ENCODE results near the gene KRTAP5-1.
A peak's percentile ranks its signal among the peaks of the same experiment; 100 is the strongest.

KRTAP5-1 gene

DNA sequence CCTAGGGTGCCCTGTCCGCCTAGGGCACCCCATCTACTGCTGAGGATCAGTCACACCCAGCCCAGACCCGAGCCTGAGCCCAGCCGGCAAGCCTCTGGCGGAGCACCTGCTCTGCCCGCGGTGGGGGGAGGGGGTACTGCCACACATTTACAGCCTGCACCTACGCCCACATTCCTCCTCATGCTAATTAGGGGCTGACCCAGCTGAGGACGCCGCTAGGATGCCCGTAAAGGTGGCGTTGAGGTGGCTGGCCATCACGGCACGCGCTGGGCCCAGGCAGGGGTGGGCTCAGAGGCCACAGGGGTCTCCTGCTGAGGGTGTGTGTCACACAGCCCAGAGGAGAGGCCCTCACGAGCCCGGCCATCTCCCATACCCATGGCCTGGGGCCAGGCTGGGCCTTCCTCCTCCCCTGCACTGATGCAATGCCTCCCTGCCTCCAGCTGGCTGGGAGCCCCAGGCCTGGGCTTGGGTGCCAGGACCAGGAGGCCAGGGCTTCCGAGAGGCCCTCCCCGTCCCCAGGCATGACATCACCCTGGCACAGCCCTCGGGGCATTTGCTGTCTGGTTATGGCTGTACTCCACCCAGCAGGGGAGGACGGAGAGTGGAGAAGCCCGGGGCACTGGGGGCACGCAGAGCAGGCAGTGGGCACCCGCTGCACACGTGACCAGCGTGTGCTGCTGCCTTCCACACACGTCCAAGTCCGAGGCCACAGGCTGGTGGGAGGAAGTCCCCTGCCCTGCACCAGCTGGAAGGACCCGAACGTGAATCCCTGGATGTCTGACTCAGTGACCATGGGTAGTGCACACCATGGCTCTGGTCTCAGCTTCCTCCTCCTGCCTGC lies 25.8 kb downstream of the KRTAP5-1 start:
- DNase-seq (ENCODE audit: low spot score): no peak

DNA sequence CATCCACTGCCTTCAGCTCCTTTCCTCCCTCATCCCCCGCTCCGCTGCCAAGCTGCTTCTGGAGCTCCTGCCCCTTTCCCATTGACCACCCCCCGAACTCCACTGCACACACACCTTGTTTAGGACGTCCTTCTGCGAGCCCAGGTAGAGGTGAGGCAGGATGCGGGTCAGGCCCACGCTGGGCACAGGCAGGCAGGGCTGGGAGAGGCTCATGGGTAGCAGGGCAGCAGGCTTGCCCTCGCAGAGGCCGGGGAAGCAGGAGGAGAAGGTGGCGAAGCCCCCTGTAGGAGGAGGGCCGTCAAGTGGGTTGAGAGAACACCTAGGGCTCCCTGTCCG lies 26.3 kb downstream of the KRTAP5-1 start:
- no peak for DNase-seq (ENCODE audit: low spot score)

- no peak for DNase-seq (ENCODE audit: low spot score)
Measured at GRCh38 chr11:1557904-1558774, 26.9 kb downstream of the KRTAP5-1 start.

GRCh38 chr11:1557051-1557884 lies 27.8 kb downstream of the KRTAP5-1 start:
- DNase-seq (ENCODE audit: low spot score): no peak

DNA sequence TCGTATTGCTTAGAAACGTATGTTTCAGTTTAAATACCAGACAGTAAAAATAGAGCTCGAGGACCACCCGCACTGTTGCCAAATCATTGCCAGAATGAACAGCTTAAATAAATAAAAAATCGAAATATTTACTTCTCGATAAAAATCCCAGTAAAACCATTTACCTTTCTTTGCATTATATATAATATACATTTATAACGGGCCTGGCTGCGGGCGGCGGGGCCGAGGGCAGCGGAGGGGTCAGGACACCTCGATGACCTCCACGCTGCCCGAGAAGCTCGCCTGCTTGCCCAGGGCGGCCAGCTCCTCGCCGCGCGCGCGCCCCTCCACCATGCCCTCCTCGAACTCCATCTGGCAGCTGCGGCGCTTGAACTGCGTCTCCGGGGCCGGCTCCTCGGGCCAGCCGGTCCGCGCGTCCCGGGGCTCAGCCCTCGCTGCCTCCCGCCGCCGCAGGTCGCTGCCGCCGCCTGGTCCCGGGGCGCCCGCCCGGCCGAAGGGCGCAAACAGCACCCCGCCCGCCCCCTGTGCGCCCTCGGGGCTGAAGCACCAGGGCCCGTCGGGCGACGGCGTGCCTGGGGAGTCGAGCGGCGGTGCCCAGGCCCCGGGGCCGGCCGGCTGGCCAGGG lies 28.7 kb downstream of the KRTAP5-1 start:
- DNase-seq (ENCODE audit: low spot score): no peak

GRCh38 chr11:1555713-1556153 lies 29.4 kb downstream of the KRTAP5-1 start:
- DNase-seq (ENCODE audit: low spot score): no peak

- no peak for DNase-seq (ENCODE audit: low spot score)
Measured at GRCh38 chr11:1554981-1555712, 29.9 kb downstream of the KRTAP5-1 start.

GRCh38 chr11:1553808-1554594 lies 31.1 kb downstream of the KRTAP5-1 start:
- no peak for DNase-seq (ENCODE audit: low spot score)

GRCh38 chr11:1549338-1550330 lies 35.4 kb downstream of the KRTAP5-1 start:
- no peak for DNase-seq (ENCODE audit: low spot score)

DNA sequence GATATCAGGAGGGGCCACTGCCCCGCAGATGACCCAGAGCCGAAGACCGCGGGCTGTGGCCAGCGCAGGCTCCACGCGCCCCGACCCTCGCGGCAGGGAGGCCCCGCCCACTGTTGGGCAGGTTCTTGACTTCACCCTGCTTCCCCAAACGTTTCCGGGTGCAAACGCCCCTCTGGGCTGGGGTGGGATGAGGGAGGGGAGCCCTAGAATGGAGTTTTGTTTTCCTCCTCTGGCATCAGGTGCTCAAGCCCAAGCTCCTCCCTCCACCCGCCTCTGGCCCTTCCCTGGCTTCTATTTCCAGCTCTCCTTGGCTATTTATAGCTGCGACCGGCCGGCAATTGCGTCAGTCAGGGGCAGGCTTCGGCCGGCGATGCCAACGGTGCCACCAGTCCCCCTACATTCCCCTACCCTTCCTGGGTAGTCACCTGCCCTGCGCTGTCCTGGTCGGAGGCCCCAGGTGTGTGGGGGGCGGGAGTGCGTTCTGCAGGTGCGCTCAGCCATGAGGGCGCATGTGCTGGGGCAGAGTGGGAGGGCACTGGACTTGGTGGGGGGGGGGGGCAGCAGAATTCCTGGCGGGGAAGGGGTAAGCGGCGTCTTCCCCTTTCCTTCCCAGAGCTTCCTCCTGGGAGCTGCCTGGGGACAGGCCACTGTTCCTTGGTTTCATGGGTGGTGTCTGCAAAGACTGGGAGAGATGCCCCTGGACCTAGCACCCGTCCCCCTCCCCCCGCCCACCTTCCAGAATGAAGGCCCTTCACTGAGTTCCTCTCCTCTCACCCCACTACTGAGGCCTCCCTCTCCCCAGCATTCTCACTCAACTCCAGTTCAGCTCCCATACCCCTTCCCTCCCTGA lies 36.6 kb downstream of the KRTAP5-1 start:
- DNase-seq (ENCODE audit: low spot score): no peak

DNA sequence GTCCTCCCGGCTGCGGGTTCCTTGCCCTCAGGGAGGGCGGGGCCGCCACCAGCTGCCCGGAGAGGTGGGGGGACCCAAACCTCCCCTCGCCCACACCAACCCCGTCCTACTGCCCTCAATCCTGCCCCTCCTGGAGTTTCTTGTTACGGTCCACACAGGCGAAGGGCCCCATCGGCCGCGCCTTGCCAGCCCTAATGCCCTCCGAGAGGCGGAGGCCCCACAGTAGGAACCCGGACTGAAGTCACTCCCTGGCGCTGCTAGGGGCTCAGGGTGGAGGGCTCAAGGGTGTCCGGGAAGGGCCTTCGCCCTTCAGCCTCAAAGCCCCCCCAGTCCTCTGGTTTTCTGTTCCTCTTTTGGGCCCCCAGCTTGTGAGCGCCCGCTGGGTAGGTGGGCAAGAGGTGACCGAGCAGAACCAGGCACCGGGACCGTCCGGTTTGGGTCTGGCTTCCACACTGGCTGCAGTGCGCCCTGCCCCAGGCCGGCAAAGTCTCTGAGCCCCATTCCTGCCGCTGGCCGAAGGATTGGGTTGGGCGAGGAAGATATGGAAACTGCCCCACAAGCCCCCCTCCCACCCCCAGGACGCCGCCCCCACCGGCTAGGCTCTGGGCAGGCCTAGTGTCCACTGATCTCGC lies 37.5 kb downstream of the KRTAP5-1 start:
- DNase-seq (ENCODE audit: low spot score): no peak

DNA sequence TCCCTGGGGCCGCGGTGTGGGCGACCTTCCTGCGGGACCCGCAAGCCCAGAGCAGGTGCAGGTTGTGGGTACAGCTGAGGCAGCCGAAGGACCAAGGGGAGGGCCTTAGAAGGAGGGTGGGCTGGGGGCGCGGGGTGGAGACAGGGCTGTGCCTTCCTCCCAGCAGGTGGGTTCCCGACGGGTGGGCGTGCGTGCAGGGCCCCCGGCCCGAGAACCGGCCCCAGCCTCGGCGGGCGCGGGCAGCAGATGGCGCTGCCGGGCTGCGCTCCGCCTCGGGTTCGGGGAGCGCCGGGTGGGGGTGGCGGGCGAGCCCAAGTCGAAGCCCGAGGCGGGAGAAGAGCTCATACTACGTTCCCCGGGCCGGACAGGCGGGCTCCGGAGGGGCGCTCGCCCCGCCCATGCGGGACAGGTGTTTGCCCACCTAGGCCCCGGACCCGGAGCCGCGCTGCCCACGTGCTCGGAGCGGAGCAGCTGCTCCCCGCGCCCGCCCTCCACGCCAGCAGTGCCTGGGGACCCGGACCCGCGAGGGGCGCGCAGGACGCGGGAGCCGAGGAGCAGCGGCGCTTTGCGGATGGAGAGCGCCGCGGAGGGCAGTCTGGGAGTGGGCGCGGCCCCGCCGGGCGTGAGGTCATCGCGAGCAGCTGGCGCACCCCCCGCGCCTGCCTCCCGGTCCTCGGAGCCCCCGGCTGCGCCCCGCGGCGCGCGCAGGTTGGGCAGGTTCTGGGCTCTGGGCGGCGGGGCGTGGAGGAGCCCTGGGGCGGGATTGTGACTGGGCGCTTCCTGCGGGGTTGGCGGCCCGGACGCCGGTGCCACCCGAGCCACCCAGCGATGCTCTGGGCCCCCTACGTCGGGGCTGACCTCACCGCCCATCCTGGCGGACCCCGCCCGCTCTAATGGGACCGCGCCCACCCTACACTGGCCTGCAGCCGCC lies 38.3 kb downstream of the KRTAP5-1 start:
- DNase-seq (ENCODE audit: low spot score): peak; percentile 26

DNA sequence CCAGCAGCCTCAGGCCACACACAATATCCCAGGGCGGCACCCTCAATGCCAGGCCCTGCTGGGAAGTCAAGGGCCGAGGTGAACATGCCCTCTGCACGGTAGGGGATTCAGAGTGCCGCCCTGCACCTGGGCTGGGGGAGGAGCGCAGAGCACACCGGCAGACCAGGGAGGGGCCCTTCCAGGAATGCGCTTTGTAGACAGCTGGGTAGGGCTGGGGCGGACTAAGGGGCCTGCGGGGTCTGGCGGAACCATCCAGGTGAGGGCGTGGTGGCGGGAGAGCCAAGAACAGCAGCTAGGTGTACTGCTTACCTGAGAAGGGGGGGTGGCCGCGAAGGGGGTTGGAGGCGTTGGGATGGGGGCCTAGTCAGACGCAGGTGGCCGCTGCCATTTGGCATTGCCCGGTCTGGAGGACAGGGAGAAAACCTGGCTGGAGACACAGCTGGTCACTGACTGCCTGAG lies 39.0 kb downstream of the KRTAP5-1 start:
- DNase-seq (ENCODE audit: low spot score): no peak

GRCh38 chr11:1545432-1545831 lies 39.7 kb downstream of the KRTAP5-1 start:
- DNase-seq (ENCODE audit: low spot score): no peak

DNA sequence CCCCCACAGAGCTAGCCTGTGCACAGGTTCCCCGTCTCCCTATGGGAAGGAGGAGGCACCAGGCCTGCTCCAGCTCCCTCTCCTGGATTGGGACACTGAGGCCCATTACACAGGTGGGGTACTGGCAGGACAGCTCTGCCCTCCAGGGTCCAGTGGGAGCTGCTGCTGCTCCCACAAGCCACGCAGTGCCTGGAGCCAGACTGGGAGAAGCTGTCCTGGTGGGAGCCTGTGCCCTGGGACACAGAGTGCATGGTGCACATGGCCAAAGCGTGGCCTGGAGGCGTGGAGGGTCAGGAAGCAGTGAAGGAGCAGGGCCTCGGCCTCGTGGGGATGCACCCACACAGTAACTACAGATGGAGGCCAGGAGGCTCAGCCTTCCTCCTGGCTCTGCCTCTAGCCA lies 40.5 kb downstream of the KRTAP5-1 start:
- no peak for DNase-seq (ENCODE audit: low spot score)

DNA sequence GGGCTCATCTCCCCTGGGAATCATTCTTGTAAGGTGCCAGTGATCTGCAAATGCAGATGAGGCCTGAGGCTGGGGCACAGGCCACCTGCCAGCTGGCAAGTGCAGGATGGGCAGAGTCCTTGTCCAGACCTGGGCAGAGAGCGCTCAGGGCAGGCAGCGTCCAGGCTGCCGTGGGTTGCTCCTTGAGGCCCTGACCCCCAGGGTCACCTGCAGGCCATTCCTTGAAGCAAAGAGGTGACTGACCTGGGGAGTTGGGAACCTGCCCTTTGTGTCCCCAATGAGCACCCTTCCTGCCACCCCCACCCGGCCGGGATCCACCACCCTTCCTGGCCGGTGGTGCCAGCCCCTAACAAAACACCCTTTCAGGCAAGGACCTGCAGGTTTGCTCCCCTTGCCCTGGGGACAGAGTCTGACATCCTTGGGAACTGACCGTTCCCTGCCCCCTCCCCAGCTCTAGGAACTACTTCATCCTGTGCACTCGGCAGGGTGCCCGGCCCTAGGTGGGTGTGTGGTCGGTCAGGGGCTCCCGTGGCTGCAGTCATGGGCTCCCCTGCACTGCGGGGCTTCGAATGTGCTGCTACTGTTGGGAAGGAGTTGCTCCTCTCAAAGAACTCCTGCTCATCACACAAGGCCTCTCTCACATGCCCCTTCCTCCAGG lies 41.3 kb downstream of the KRTAP5-1 start:
- DNase-seq (ENCODE audit: low spot score): no peak

Data from CD4-positive, alpha-beta T cell treated with Interleukin-6 at 100 ng/mL for 8 hours (primary cell).